GM21528 (cell line): ENCODE results near the gene C18orf54.
A peak's percentile ranks its signal among the peaks of the same experiment; 100 is the strongest.
"Not testable (repeated sequence)": the region's sequence is repeated elsewhere in the genome, so short reads cannot be mapped to it uniquely, and the experiment has no call there.

ENCODE experiments used
- ATAC-seq: cut with Tn5 transposase; IDR thresholded peaks from one replicate; pipeline ENCODE4 v1.9.1; 2021; ENCODE audit warnings: mild to moderate bottlenecking, moderate library complexity; ENCODE audit not compliant: unreplicated experiment, low FRiP score

Gene C18orf54

GRCh38 chr18:54357660-54358494 lies at the start of gene C18orf54, which contains the start of gene STARD6:
Gene C18orf54, plus strand, starts transcription at chr18:54357906. Its CDS starts 2,667 bp downstream, at chr18:54360573.
Gene STARD6, minus strand, starts transcription at chr18:54357858. Its CDS starts 3,285 bp downstream, at chr18:54354573.
- ATAC-seq, result peak; percentile 94

- ATAC-seq, result not testable (repeated sequence)
These were observed 48.1 kb upstream of the C18orf54 start for GRCh38 chr18:54309564-54309963.

- ATAC-seq, result no peak
These were observed 41.5 kb upstream of the C18orf54 start for GRCh38 chr18:54316071-54316820.

GRCh38 chr18:54323561-54323960 lies 34.1 kb upstream of the C18orf54 start:
- ATAC-seq, result no peak

- ATAC-seq, result no peak
These were observed 33.7 kb upstream of the C18orf54 start for GRCh38 chr18:54323970-54324369.

- ATAC-seq, result no peak
These were observed 29.9 kb upstream of the C18orf54 start for GRCh38 chr18:54327818-54328217.

GRCh38 chr18:54329787-54330186 lies 27.9 kb upstream of the C18orf54 start:
- ATAC-seq, result no peak

- no peak for ATAC-seq
These were observed 26.7 kb upstream of the C18orf54 start for GRCh38 chr18:54330768-54331548.

- no peak for ATAC-seq
These were observed 22.0 kb upstream of the C18orf54 start for GRCh38 chr18:54335638-54336173.

GRCh38 chr18:54338230-54338629 lies 19.5 kb upstream of the C18orf54 start:
- ATAC-seq, result no peak

GRCh38 chr18:54351186-54351585 lies 6.5 kb upstream of the C18orf54 start:
- ATAC-seq, result no peak

GRCh38 chr18:54357082-54357659 lies 535 bp upstream of the C18orf54 start:
- peak; percentile 51 for ATAC-seq

- ATAC-seq, result peak; percentile 24
These were observed 862 bp downstream of the C18orf54 start for GRCh38 chr18:54358495-54359040.

GRCh38 chr18:54359233-54359632 lies 1.5 kb downstream of the C18orf54 start:
- no peak for ATAC-seq

- no peak for ATAC-seq
These were observed 2.7 kb downstream of the C18orf54 start for GRCh38 chr18:54360406-54360805.

- no peak for ATAC-seq
These were observed 20.4 kb downstream of the C18orf54 start for GRCh38 chr18:54378057-54378456.

GRCh38 chr18:54381640-54382039 lies 23.9 kb downstream of the C18orf54 start:
- ATAC-seq, result no peak

GRCh38 chr18:54382076-54382475 lies 24.4 kb downstream of the C18orf54 start:
- no peak for ATAC-seq

GRCh38 chr18:54382733-54383252 lies 25.1 kb downstream of the C18orf54 start:
- ATAC-seq, result no peak

- no peak for ATAC-seq
These were observed 28.3 kb downstream of the C18orf54 start for GRCh38 chr18:54386043-54386442.
